Right lobe of liver (tissue), 4 donors: ENCODE measurements around the gene ZCCHC4.

Source experiments
- POLR2A ChIP-seq: fragments of 450-650 bp; IDR thresholded peaks from one replicate; pipeline ENCODE4 v1.6.1; 2017; ENCODE audit warnings: antibody characterized with exemption, mild to moderate bottlenecking
- TF ChIP-seq, protein P1 (sequence below), 4 donors: fragments of 200-600 bp in 3 of 4; fragments of 450-650 bp in 1 of 4; IDR thresholded peaks; one replicate each; pipeline versions ENCODE4 v1.5.1 to v1.8.0; 2016 to 2022; ENCODE audit warnings: antibody characterized with exemption in 4 of 4, mild to moderate bottlenecking in 2 of 4
- donor health status: DM: no; HTN: no; CAD: no.
- donor health status: DM: no; HTN: no; CAD: no.
- donor health status: DM: no; HTN: yes; CAD: no.

DNA sequence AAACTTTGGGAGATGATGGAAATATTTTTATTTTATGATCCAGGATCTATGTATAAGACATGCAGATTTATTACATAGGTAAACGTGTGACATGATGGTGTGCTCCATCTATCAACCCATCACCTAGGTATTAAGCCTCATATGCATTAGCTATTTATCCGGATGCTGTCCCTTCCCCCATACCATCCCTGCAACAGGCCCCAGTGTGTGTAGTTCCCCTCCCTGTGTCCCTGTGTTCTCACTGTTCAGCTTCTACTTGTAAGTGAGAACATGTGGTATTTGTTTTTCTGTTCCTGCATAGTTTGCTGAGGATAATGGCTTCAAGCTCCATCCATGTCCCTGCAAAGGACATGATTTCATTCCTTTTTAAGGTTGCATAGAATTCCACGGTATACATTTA lies 28.1 kb upstream of the ZCCHC4 start:
- TF ChIP-seq, protein P1, sequence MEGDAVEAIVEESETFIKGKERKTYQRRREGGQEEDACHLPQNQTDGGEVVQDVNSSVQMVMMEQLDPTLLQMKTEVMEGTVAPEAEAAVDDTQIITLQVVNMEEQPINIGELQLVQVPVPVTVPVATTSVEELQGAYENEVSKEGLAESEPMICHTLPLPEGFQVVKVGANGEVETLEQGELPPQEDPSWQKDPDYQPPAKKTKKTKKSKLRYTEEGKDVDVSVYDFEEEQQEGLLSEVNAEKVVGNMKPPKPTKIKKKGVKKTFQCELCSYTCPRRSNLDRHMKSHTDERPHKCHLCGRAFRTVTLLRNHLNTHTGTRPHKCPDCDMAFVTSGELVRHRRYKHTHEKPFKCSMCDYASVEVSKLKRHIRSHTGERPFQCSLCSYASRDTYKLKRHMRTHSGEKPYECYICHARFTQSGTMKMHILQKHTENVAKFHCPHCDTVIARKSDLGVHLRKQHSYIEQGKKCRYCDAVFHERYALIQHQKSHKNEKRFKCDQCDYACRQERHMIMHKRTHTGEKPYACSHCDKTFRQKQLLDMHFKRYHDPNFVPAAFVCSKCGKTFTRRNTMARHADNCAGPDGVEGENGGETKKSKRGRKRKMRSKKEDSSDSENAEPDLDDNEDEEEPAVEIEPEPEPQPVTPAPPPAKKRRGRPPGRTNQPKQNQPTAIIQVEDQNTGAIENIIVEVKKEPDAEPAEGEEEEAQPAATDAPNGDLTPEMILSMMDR (IDR thresholded peaks at IDR 0.05), result no peak
- no peak for TF ChIP-seq POLR2A
